H1 (cell line): Measurements from ENCODE around the gene NFKBIE. TPM values are rescaled to one million over a fixed set of nuclear protein-coding genes. Genes with fewer than 3 reads are reported as not detected.

Source experiments
- ASH2L ChIP-seq: fragments of 200-600, 300-600 bp; sonication (generic); IDR thresholded peaks from one replicate; pipeline ENCODE4 v1.7.1; 2017; ENCODE audit warnings: low read length
- BACH1 ChIP-seq: IDR thresholded peaks from 2 replicates; pipeline ENCODE4 v1.6.1; 2012; ENCODE audit warnings: low read length, improper control_type of control experiment
- BCL11A ChIP-seq, 2 experiments: IDR thresholded peaks; one replicate each; pipeline ENCODE4 v1.6.1; 2011; ENCODE audit warnings: low read depth in 2 of 2, low read length in 2 of 2, mild to moderate bottlenecking in 2 of 2
- CHD1 ChIP-seq: IDR thresholded peaks from 2 replicates; pipeline ENCODE4 v1.6.1; 2012; ENCODE audit warnings: low read depth, low read length, improper control_type of control experiment
- CTCF ChIP-seq, 3 experiments: IDR thresholded peaks; 1 replicate in 2 of 3; 2 replicates in 1 of 3; pipeline versions ENCODE4 v1.5.1 to v1.6.1; 2011; ENCODE audit warnings: low read length in 3 of 3, mild to moderate bottlenecking in 3 of 3, inconsistent platforms in 2 of 3, low read depth in 1 of 3, moderate library complexity in 1 of 3; ENCODE audit not compliant: insufficient read depth in 1 of 3; ENCODE audit errors: control extremely low read depth in 1 of 3
- EGR1 ChIP-seq: IDR thresholded peaks from 2 replicates; pipeline ENCODE4 v1.6.1; 2011; ENCODE audit warnings: low read depth, low read length, borderline replicate concordance
- HDAC2 ChIP-seq, 2 experiments: fragments of 300-600 bp in 1 of 2; sonication (generic) in 1 of 2; IDR thresholded peaks; 2 replicates each; pipeline ENCODE4 v1.6.1; 2011 to 2012; ENCODE audit warnings: low read depth in 2 of 2, low read length in 2 of 2, mild to moderate bottlenecking in 2 of 2, moderate library complexity in 2 of 2, borderline replicate concordance in 1 of 2, inconsistent platforms in 1 of 2
- JUND ChIP-seq: IDR thresholded peaks from 2 replicates; pipeline ENCODE4 v1.6.1; 2011; ENCODE audit warnings: mild to moderate bottlenecking, improper control_type of control experiment, low read length
- KDM1A ChIP-seq: fragments of 200-600, 300-600 bp; sonication (generic); IDR thresholded peaks from 2 replicates; pipeline ENCODE4 v1.7.1; 2016; ENCODE audit warnings: mild to moderate bottlenecking, low read length, borderline replicate concordance
- PHF8 ChIP-seq: fragments of 200-600 bp; sonication (generic); conservative IDR thresholded peaks from 2 replicates; pipeline ENCODE4 v1.7.1; 2012; ENCODE audit warnings: low read depth, mild to moderate bottlenecking, inconsistent platforms, low read length, moderate library complexity
- POU5F1 ChIP-seq: IDR thresholded peaks from 2 replicates; pipeline ENCODE4 v1.6.1; 2011; ENCODE audit warnings: low read depth, mild to moderate bottlenecking, low read length, moderate library complexity
- RFX5 ChIP-seq: IDR thresholded peaks from 2 replicates; pipeline ENCODE4 v1.6.1; 2011; ENCODE audit warnings: low read depth, low read length, improper control_type of control experiment, borderline replicate concordance
- SAP30 ChIP-seq: fragments of 300-600 bp; sonication (generic); IDR thresholded peaks from 2 replicates; pipeline ENCODE4 v1.7.1; 2012; ENCODE audit warnings: low read length, moderate library complexity, mild to moderate bottlenecking, inconsistent platforms; ENCODE audit not compliant: insufficient read depth, insufficient replicate concordance
- SIX5 ChIP-seq: IDR thresholded peaks from 2 replicates; pipeline ENCODE4 v1.6.1; 2011; ENCODE audit warnings: mild to moderate bottlenecking, low read depth, low read length
- SRF ChIP-seq: IDR thresholded peaks from 2 replicates; pipeline ENCODE4 v1.6.1; 2011; ENCODE audit warnings: mild to moderate bottlenecking, low read depth, low read length, moderate library complexity
- TAF1 ChIP-seq: IDR thresholded peaks from 2 replicates; pipeline ENCODE4 v1.6.1; 2011; ENCODE audit warnings: mild to moderate bottlenecking, low read depth, low read length
- TCF12 ChIP-seq: IDR thresholded peaks from 2 replicates; pipeline ENCODE4 v1.6.1; 2011; ENCODE audit warnings: low read depth, mild to moderate bottlenecking, low read length
- YY1 ChIP-seq: IDR thresholded peaks from 2 replicates; pipeline ENCODE4 v1.6.1; 2011; ENCODE audit warnings: low read depth, mild to moderate bottlenecking, low read length
- ZNF274 ChIP-seq: IDR thresholded peaks from 2 replicates; pipeline ENCODE4 v1.7.0; 2012; ENCODE audit warnings: low read length, borderline replicate concordance; ENCODE audit errors: extremely low read depth
- polyA plus RNA-seq, 7 experiments: library from polyadenylated mRNA; depleted of rRNA in 3 of 7; stranded (reverse) in 5 of 7; unstranded in 2 of 7; fragments of >200 nt in 5 of 7; fragments of 200-250 nt in 2 of 7; gene quantifications; 1 replicate in 5 of 7; 2 replicates in 1 of 7; 4 replicates in 1 of 7; pipeline versions ENCODE4 v1.2.1 to v1.2.3, GENCODE V29; 2011 to 2013; ENCODE audit warnings: missing spikeins in 2 of 7, mixed read lengths in 2 of 7
- total RNA-seq: library from RNA; stranded (reverse); fragmentation: NEBNext Ultra II Directional; extraction: Animal tissue kit (Norgen Biotek cat#: 25700); gene quantifications from 2 replicates; pipeline ENCODE4 v1.2.1, GENCODE V29; 2021
- TF ChIP-seq, protein P1 (sequence below): IDR thresholded peaks from 2 replicates; pipeline ENCODE4 v1.6.1; 2012; ENCODE audit warnings: low read length, inconsistent platforms

The NFKBIE gene
- total and polyA plus RNA-seq, 2 of the 8 experiments (the other 6 are each of a cell fraction or from before 2014, with no cell fraction given) = 13.5 to 19.2 TPM

DNA sequence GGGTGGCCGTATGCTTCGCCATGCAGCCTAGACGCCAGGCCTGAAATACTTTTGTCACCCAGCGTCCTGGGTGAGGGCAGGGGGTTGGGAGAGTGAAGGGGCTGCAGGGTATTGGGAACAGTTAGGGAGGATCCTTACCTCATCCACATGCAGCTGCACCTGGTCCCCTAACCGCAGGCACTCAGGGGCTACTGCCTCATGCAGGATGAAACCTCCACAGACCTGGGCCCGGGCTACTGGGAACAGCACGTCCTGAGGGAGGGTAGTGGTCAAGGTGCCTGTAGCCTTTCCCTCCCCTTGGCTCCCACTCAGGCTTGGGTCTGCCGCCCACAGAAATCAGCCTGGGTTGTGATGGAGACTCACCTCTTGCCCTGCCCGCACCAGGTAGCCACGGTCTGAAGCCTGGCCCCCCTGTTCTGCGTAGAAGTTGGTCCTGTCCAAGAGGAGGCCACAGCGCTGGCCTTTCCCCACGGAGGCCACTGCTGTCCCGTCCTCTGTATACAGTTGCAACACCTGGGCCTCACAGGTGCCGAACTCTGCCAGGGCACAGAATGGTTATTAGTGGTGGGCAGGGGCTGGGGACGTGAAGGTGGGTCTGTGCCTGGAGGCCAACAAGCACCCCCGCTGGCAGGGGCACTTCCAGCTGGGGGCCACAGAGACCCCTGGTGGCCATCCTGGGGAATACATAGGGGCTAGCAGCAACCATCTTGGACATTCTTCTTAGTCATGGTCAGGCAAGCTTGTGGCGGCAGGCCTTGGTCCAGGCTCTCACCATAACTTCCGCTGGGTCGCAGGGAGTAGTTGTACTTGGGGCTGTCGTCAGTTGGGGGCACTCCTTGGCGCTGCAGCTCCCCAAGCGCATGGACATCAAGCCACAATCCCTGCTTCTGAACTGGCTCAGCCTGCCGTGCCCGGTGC, 39.2 kb upstream of the NFKBIE start (continued):
- TF ChIP-seq, protein P1, sequence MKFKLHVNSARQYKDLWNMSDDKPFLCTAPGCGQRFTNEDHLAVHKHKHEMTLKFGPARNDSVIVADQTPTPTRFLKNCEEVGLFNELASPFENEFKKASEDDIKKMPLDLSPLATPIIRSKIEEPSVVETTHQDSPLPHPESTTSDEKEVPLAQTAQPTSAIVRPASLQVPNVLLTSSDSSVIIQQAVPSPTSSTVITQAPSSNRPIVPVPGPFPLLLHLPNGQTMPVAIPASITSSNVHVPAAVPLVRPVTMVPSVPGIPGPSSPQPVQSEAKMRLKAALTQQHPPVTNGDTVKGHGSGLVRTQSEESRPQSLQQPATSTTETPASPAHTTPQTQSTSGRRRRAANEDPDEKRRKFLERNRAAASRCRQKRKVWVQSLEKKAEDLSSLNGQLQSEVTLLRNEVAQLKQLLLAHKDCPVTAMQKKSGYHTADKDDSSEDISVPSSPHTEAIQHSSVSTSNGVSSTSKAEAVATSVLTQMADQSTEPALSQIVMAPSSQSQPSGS = no peak
- TF ChIP-seq SIX5 = no peak
- TF ChIP-seq TAF1 = no peak
- no peak for TF ChIP-seq CHD1
- TF ChIP-seq TCF12 = no peak
- TF ChIP-seq YY1 = peak; percentile 91
- no peak for TF ChIP-seq RFX5
- peak; percentile 62; the same call in 1 of the 2 replicates for TF ChIP-seq BACH1
- TF ChIP-seq KDM1A = no peak
- TF ChIP-seq CTCF (IDR thresholded peaks at IDR 0.05; ENCODE audit: control extremely low read depth in 1 of 3, insufficient read depth in 1 of 3, low read depth in 1 of 3, low read length in 3 of 3) = peak in 2 of 3 experiments; percentile 88 to 95; a peak in 3 of 4 replicates
- no peak for TF ChIP-seq POU5F1
- no peak for TF ChIP-seq ASH2L
- no peak for TF ChIP-seq BCL11A (IDR thresholded peaks at IDR 0.05; ENCODE audit: low read depth in 2 of 2, low read length in 2 of 2)
- TF ChIP-seq EGR1 = no peak
- no peak for TF ChIP-seq JUND
- no peak for TF ChIP-seq SRF
- TF ChIP-seq SAP30 = no peak
- no peak for TF ChIP-seq HDAC2 (IDR thresholded peaks at IDR 0.05; ENCODE audit: borderline replicate concordance in 1 of 2, low read depth in 2 of 2, low read length in 2 of 2)
- no peak for TF ChIP-seq PHF8
- TF ChIP-seq ZNF274 = no peak
